Measurements from ENCODE around the gene CDC23.
A peak's percentile ranks its signal among the peaks of the same experiment; 100 is the strongest.
"Not testable (repeated sequence)": the region's sequence is repeated elsewhere in the genome, so short reads cannot be mapped to it uniquely, and the experiment has no call there.

Gene CDC23

GRCh38 chr5:138155977-138156376 is 57.1 kb downstream of the CDC23 start:
- H3K27ac ChIP-seq (ENCODE audit: insufficient read depth in 1 of 2, low read depth in 1 of 2, low read length in 2 of 2, poor library complexity in 1 of 2, severe bottlenecking in 2 of 2); H3K4me3 ChIP-seq (ENCODE audit: control insufficient read depth in 1 of 7, extremely low read depth in 1 of 7, insufficient read depth in 4 of 7, low read depth in 2 of 7, low read length in 6 of 7); DNase-seq; H3K9me3 ChIP-seq (ENCODE audit: control extremely low read depth in 1 of 5, control insufficient read depth in 4 of 5, insufficient read depth in 2 of 5, low read depth in 1 of 5, low read length in 4 of 5); H3K27me3 ChIP-seq (replicated peaks in 2 of 5; ENCODE audit: control insufficient read depth in 4 of 5, insufficient read depth in 5 of 5, low read length in 4 of 5); H3K4me1 ChIP-seq (ENCODE audit: control extremely low read depth in 1 of 4, control insufficient read depth in 4 of 4, insufficient read depth in 4 of 4, low read length in 3 of 4): not testable (repeated sequence)
- peaks cover 27 to 45% (median 36%) of the 10 kb centered on the region in 4 experiments for H3K36me3 ChIP-seq (ENCODE audit: control insufficient read depth in 4 of 4, insufficient read depth in 4 of 4, low read length in 3 of 4)
- ChIA-PET POLR2A (interaction anchor here (0.7 kb wide), 1 partner anchor 129 kb away, joined by 5 read pairs; no protein-coding TSS in a partner anchor), CTCF (interaction anchor here (0.6 to 0.7 kb wide), 3 partner anchors 29 to 143 kb away, joined by 3 read pairs; no protein-coding TSS in a partner anchor)
- WGBS (ENCODE audit: insufficient coverage): 99% methylated on average over 8 of the region's 9 CpGs

GRCh38 chr5:138149530-138149929 is 63.6 kb downstream of the CDC23 start:
- no peaks in the 10 kb centered on the region for H3K36me3 ChIP-seq (ENCODE audit: control insufficient read depth in 4 of 4, insufficient read depth in 4 of 4, low read length in 3 of 4)
- no peaks in the 10 kb centered on the region for H3K27me3 ChIP-seq (replicated peaks in 2 of 5; ENCODE audit: control insufficient read depth in 4 of 5, insufficient read depth in 5 of 5, low read length in 4 of 5)
- 60% methylated on average over 3 of the region's 3 CpGs for WGBS (ENCODE audit: insufficient coverage)
- H3K4me1 ChIP-seq (ENCODE audit: control extremely low read depth in 1 of 4, control insufficient read depth in 4 of 4, insufficient read depth in 4 of 4, low read length in 3 of 4): no peaks in the 10 kb centered on the region
- ChIA-PET CTCF (interaction anchor here (1.2 to 3.1 kb wide), 6 partner anchors 10 to 73 kb away, joined by 3 to 14 read pairs (median 4); partner anchors contain the start of gene NME5), POLR2A (interaction anchor here (0.8 kb wide), 1 partner anchor 31 kb away, joined by 3 read pairs; no protein-coding TSS in a partner anchor)
- DNase-seq: no peak
- no peaks in the 10 kb centered on the region for H3K9me3 ChIP-seq (ENCODE audit: control extremely low read depth in 1 of 5, control insufficient read depth in 4 of 5, insufficient read depth in 2 of 5, low read depth in 1 of 5, low read length in 4 of 5)
- no peak overlapping the region for H3K27ac ChIP-seq (ENCODE audit: insufficient read depth in 1 of 2, low read depth in 1 of 2, low read length in 2 of 2, poor library complexity in 1 of 2, severe bottlenecking in 2 of 2)
- H3K4me3 ChIP-seq (ENCODE audit: control insufficient read depth in 1 of 7, extremely low read depth in 1 of 7, insufficient read depth in 4 of 7, low read depth in 2 of 7, low read length in 6 of 7): no peak overlapping the region

GRCh38 chr5:138148811-138149210 is 64.3 kb downstream of the CDC23 start:
- DNase-seq: peak in 2 of 3 donors; percentile 9 to 19
- ChIA-PET POLR2A (no interaction called here), CTCF (interaction anchor here (1.1 to 3.1 kb wide), 6 partner anchors 9 to 72 kb away, joined by 3 to 14 read pairs (median 4); partner anchors contain the start of gene NME5)
- Histone ChIP-seq H3K4me3 (ENCODE audit: control insufficient read depth in 1 of 7, extremely low read depth in 1 of 7, insufficient read depth in 4 of 7, low read depth in 2 of 7, low read length in 6 of 7) (no peak overlapping the region), H3K27ac (ENCODE audit: insufficient read depth in 1 of 2, low read depth in 1 of 2, low read length in 2 of 2, poor library complexity in 1 of 2, severe bottlenecking in 2 of 2) (no peak overlapping the region), H3K9me3 (ENCODE audit: control extremely low read depth in 1 of 5, control insufficient read depth in 4 of 5, insufficient read depth in 2 of 5, low read depth in 1 of 5, low read length in 4 of 5) (no peaks in the 10 kb centered on the region), H3K4me1 (ENCODE audit: control extremely low read depth in 1 of 4, control insufficient read depth in 4 of 4, insufficient read depth in 4 of 4, low read length in 3 of 4) (no peaks in the 10 kb centered on the region), H3K36me3 (ENCODE audit: control insufficient read depth in 4 of 4, insufficient read depth in 4 of 4, low read length in 3 of 4) (no peaks in the 10 kb centered on the region), H3K27me3 (replicated peaks in 2 of 5; ENCODE audit: control insufficient read depth in 4 of 5, insufficient read depth in 5 of 5, low read length in 4 of 5) (no peaks in the 10 kb centered on the region)
- whole genome bisulfite sequencing (ENCODE audit: insufficient coverage): no CpG with 5 or more reads among the region's 1 CpG

GRCh38 chr5:138143578-138143977 is 69.5 kb downstream of the CDC23 start:
- H3K36me3 ChIP-seq (ENCODE audit: control insufficient read depth in 4 of 4, insufficient read depth in 4 of 4, low read length in 3 of 4); POLR2A ChIA-PET; H3K9me3 ChIP-seq (ENCODE audit: control extremely low read depth in 1 of 5, control insufficient read depth in 4 of 5, insufficient read depth in 2 of 5, low read depth in 1 of 5, low read length in 4 of 5); DNase-seq; H3K4me3 ChIP-seq (ENCODE audit: control insufficient read depth in 1 of 7, extremely low read depth in 1 of 7, insufficient read depth in 4 of 7, low read depth in 2 of 7, low read length in 6 of 7); H3K27me3 ChIP-seq (replicated peaks in 2 of 5; ENCODE audit: control insufficient read depth in 4 of 5, insufficient read depth in 5 of 5, low read length in 4 of 5); H3K27ac ChIP-seq (ENCODE audit: insufficient read depth in 1 of 2, low read depth in 1 of 2, low read length in 2 of 2, poor library complexity in 1 of 2, severe bottlenecking in 2 of 2): not testable (repeated sequence)
- WGBS (ENCODE audit: insufficient coverage): 93% methylated on average over 4 of the region's 6 CpGs
- H3K4me1 ChIP-seq (ENCODE audit: control extremely low read depth in 1 of 4, control insufficient read depth in 4 of 4, insufficient read depth in 4 of 4, low read length in 3 of 4): peaks cover 9 to 12% (median 10%) of the 10 kb centered on the region in 4 experiments
- CTCF ChIA-PET: interaction anchor here (0.9 to 3.4 kb wide), 6 partner anchors 9 to 75 kb away, joined by 3 to 11 read pairs (median 3); no protein-coding TSS in a partner anchor

GRCh38 chr5:138141734-138142133 is 71.4 kb downstream of the CDC23 start:
- no peaks in the 10 kb centered on the region for H3K9me3 ChIP-seq (ENCODE audit: control extremely low read depth in 1 of 5, control insufficient read depth in 4 of 5, insufficient read depth in 2 of 5, low read depth in 1 of 5, low read length in 4 of 5)
- no peak overlapping the region for H3K27ac ChIP-seq (ENCODE audit: insufficient read depth in 1 of 2, low read depth in 1 of 2, low read length in 2 of 2, poor library complexity in 1 of 2, severe bottlenecking in 2 of 2)
- no peak overlapping the region for H3K4me3 ChIP-seq (ENCODE audit: control insufficient read depth in 1 of 7, extremely low read depth in 1 of 7, insufficient read depth in 4 of 7, low read depth in 2 of 7, low read length in 6 of 7)
- no peak for DNase-seq
- ChIA-PET CTCF (interaction anchor here (0.6 to 3.4 kb wide), 4 partner anchors 8 to 26 kb away, joined by 3 to 11 read pairs (median 4); no protein-coding TSS in a partner anchor), POLR2A (no interaction called here)
- H3K36me3 ChIP-seq (ENCODE audit: control insufficient read depth in 4 of 4, insufficient read depth in 4 of 4, low read length in 3 of 4): no peaks in the 10 kb centered on the region
- peaks cover 0 to 2% (median 0%) of the 10 kb centered on the region in 5 experiments for H3K27me3 ChIP-seq (replicated peaks in 2 of 5; ENCODE audit: control insufficient read depth in 4 of 5, insufficient read depth in 5 of 5, low read length in 4 of 5)
- 33% methylated on average over 1 of the region's 1 CpG for WGBS (ENCODE audit: insufficient coverage)
- peaks cover 9 to 14% (median 10%) of the 10 kb centered on the region in 4 experiments for H3K4me1 ChIP-seq (ENCODE audit: control extremely low read depth in 1 of 4, control insufficient read depth in 4 of 4, insufficient read depth in 4 of 4, low read length in 3 of 4)

- no peak overlapping the region for H3K4me3 ChIP-seq (ENCODE audit: control insufficient read depth in 1 of 7, extremely low read depth in 1 of 7, insufficient read depth in 4 of 7, low read depth in 2 of 7, low read length in 6 of 7)
- POLR2A ChIA-PET: no interaction called here
- H3K27me3 ChIP-seq (replicated peaks in 2 of 5; ENCODE audit: control insufficient read depth in 4 of 5, insufficient read depth in 5 of 5, low read length in 4 of 5): peaks cover 0 to 2% (median 0%) of the 10 kb centered on the region in 5 experiments
- WGBS (ENCODE audit: insufficient coverage): 100% methylated on average over 1 of the region's 4 CpGs
- H3K27ac ChIP-seq (ENCODE audit: insufficient read depth in 1 of 2, low read depth in 1 of 2, low read length in 2 of 2, poor library complexity in 1 of 2, severe bottlenecking in 2 of 2): no peak overlapping the region
- H3K9me3 ChIP-seq (ENCODE audit: control extremely low read depth in 1 of 5, control insufficient read depth in 4 of 5, insufficient read depth in 2 of 5, low read depth in 1 of 5, low read length in 4 of 5): no peaks in the 10 kb centered on the region
- no peaks in the 10 kb centered on the region for H3K36me3 ChIP-seq (ENCODE audit: control insufficient read depth in 4 of 4, insufficient read depth in 4 of 4, low read length in 3 of 4)
- peaks cover 9 to 14% (median 10%) of the 10 kb centered on the region in 4 experiments for H3K4me1 ChIP-seq (ENCODE audit: control extremely low read depth in 1 of 4, control insufficient read depth in 4 of 4, insufficient read depth in 4 of 4, low read length in 3 of 4)
- CTCF ChIA-PET: interaction anchor here (0.9 to 1.6 kb wide), 4 partner anchors 9 to 71 kb away, joined by 4 to 6 read pairs (median 5); no protein-coding TSS in a partner anchor
- no peak for DNase-seq
Measured at GRCh38 chr5:138140268-138140667, 72.9 kb downstream of the CDC23 start.

- Histone ChIP-seq H3K27ac (ENCODE audit: insufficient read depth in 1 of 2, low read depth in 1 of 2, low read length in 2 of 2, poor library complexity in 1 of 2, severe bottlenecking in 2 of 2) (no peak overlapping the region), H3K4me3 (ENCODE audit: control insufficient read depth in 1 of 7, extremely low read depth in 1 of 7, insufficient read depth in 4 of 7, low read depth in 2 of 7, low read length in 6 of 7) (peak overlapping the region in 4 of 7 experiments; percentile 40 to 74 (median 50)), H3K36me3 (ENCODE audit: control insufficient read depth in 4 of 4, insufficient read depth in 4 of 4, low read length in 3 of 4) (no peaks in the 10 kb centered on the region), H3K4me1 (ENCODE audit: control extremely low read depth in 1 of 4, control insufficient read depth in 4 of 4, insufficient read depth in 4 of 4, low read length in 3 of 4) (peaks cover 9 to 14% (median 10%) of the 10 kb centered on the region in 4 experiments), H3K27me3 (replicated peaks in 2 of 5; ENCODE audit: control insufficient read depth in 4 of 5, insufficient read depth in 5 of 5, low read length in 4 of 5) (peaks cover 0 to 2% (median 0%) of the 10 kb centered on the region in 5 experiments), H3K9me3 (ENCODE audit: control extremely low read depth in 1 of 5, control insufficient read depth in 4 of 5, insufficient read depth in 2 of 5, low read depth in 1 of 5, low read length in 4 of 5) (no peaks in the 10 kb centered on the region)
- POLR2A ChIA-PET: no interaction called here
- DNase-seq: peak; percentile 73 to 93 (median 89)
- CTCF ChIA-PET: interaction anchor here (0.9 to 1.6 kb wide), 4 partner anchors 10 to 70 kb away, joined by 4 to 6 read pairs (median 5); no protein-coding TSS in a partner anchor
- WGBS (ENCODE audit: insufficient coverage): 45% methylated on average over 2 of the region's 3 CpGs
Measured at GRCh38 chr5:138139781-138140090, 73.4 kb downstream of the CDC23 start.
